Activated CD8-positive, alpha-beta memory T cell treated with anti-CD3 and anti-CD28 coated beads, Interleukin-2, amount 50 U/mL, for 4 hours (primary cell): ENCODE data around the gene ZRANB1.

Source experiments
- DNase-seq: peaks from one replicate; pipeline ENCODE4 v3.0.0-alpha.2; 2020

The ZRANB1 gene

GRCh38 chr10:124923684-124924083 lies 18.2 kb upstream of the ZRANB1 start:
- DNase-seq = no peak

- no peak for DNase-seq
These were observed 15.4 kb upstream of the ZRANB1 start for GRCh38 chr10:124926548-124926947.

GRCh38 chr10:124928087-124928486 lies 13.8 kb upstream of the ZRANB1 start:
- no peak for DNase-seq

GRCh38 chr10:124928545-124928944 lies 13.4 kb upstream of the ZRANB1 start:
- no peak for DNase-seq

GRCh38 chr10:124935946-124936345 lies 6.0 kb upstream of the ZRANB1 start:
- DNase-seq = no peak

GRCh38 chr10:124936813-124937212 lies 5.1 kb upstream of the ZRANB1 start:
- DNase-seq = no peak

- no peak for DNase-seq
These were observed 2.6 kb upstream of the ZRANB1 start for GRCh38 chr10:124939290-124939689.

- no peak for DNase-seq
These were observed 620 bp downstream of the ZRANB1 start for GRCh38 chr10:124942317-124943169.

GRCh38 chr10:124943301-124944092 lies 1.6 kb downstream of the ZRANB1 start:
- DNase-seq = no peak

- no peak for DNase-seq
These were observed 3.1 kb downstream of the ZRANB1 start for GRCh38 chr10:124944982-124945381.

- no peak for DNase-seq
These were observed 5.0 kb downstream of the ZRANB1 start for GRCh38 chr10:124946945-124947344.

- DNase-seq = no peak
These were observed 7.6 kb downstream of the ZRANB1 start for GRCh38 chr10:124949543-124949942.

GRCh38 chr10:124952123-124952522 lies 10.2 kb downstream of the ZRANB1 start:
- no peak for DNase-seq

GRCh38 chr10:124953421-124953820 lies 11.5 kb downstream of the ZRANB1 start:
- DNase-seq = no peak

GRCh38 chr10:124955243-124955642 lies 13.3 kb downstream of the ZRANB1 start:
- no peak for DNase-seq

- no peak for DNase-seq
These were observed 13.9 kb downstream of the ZRANB1 start for GRCh38 chr10:124955868-124956267.

- no peak for DNase-seq
These were observed 14.8 kb downstream of the ZRANB1 start for GRCh38 chr10:124956764-124957163.

GRCh38 chr10:124957404-124957947 lies 15.6 kb downstream of the ZRANB1 start:
- DNase-seq = no peak

- DNase-seq = no peak
These were observed 17.6 kb downstream of the ZRANB1 start for GRCh38 chr10:124959564-124959963.

GRCh38 chr10:124961248-124961570 lies 19.3 kb downstream of the ZRANB1 start:
- no peak for DNase-seq

GRCh38 chr10:124962421-124962820 lies 20.5 kb downstream of the ZRANB1 start:
- DNase-seq = no peak

- DNase-seq = no peak
These were observed 22.2 kb downstream of the ZRANB1 start for GRCh38 chr10:124963866-124964720.

- DNase-seq = no peak
These were observed 24.1 kb downstream of the ZRANB1 start for GRCh38 chr10:124966008-124966407.
